Measurements from ENCODE around the gene MOV10. TPM values are rescaled to one million over a fixed set of nuclear protein-coding genes. Genes with fewer than 3 reads are reported as not detected.

Gene MOV10
- total RNA-seq, 1 experiment from 2014 or later = 57.1 TPM

DNA sequence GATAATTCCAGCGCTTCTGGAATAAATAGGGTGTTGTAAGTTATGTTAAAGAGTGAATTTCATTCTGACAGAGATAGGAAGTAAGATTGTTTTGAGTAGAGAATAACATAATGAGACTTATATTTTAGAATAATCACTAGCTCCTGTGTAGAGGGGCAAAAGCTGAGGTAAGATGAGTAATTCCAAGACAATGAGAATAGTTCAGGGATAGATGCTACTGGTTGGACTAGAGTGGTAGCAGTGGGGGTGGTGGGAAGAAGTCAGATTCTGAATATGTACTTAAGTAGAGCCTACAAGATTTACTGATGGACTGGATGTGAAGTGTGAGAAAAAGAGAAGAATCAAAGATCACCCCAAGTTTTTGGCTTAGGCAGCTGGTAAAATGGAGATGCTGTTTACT, 23.3 kb upstream of the MOV10 start:
- no peaks in the 10 kb centered on the region for H3K27me3 ChIP-seq (ENCODE audit: control insufficient read depth, insufficient read depth, low read length)
- peaks cover 3% of the 10 kb centered on the region; the same call in 1 of the 2 replicates for H3K36me3 ChIP-seq (replicated peaks; ENCODE audit: control insufficient read depth, insufficient read depth, low read length)
- no peak overlapping the region for H3K4me3 ChIP-seq (ENCODE audit: insufficient read depth, low read depth, low read length)
- DNase-seq = no peak

DNA sequence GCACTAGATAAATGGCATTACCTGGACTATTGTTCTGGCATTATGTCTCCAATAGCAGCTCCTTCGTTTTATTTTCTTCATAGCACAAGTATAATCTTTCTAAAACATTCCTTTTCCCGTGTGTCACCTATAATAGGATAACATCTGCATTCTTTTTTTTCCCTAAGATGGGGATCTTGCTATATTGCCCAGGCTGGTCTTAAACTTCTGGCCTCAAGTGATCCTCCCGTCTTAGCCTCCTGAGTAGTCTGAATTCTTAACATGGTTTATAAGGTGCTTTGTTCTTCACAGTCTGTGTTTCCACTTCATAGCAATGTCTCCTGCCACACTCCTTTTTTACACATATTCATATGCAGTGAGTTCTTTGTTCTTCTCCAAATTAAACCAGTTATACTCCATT, 8.6 kb upstream of the MOV10 start:
- H3K36me3 ChIP-seq (replicated peaks; ENCODE audit: control insufficient read depth, insufficient read depth, low read length) = peaks cover 8% of the 10 kb centered on the region
- H3K4me3 ChIP-seq (ENCODE audit: insufficient read depth, low read depth, low read length) = no peak overlapping the region
- no peak for DNase-seq
- H3K27me3 ChIP-seq (ENCODE audit: control insufficient read depth, insufficient read depth, low read length) = no peaks in the 10 kb centered on the region

DNA sequence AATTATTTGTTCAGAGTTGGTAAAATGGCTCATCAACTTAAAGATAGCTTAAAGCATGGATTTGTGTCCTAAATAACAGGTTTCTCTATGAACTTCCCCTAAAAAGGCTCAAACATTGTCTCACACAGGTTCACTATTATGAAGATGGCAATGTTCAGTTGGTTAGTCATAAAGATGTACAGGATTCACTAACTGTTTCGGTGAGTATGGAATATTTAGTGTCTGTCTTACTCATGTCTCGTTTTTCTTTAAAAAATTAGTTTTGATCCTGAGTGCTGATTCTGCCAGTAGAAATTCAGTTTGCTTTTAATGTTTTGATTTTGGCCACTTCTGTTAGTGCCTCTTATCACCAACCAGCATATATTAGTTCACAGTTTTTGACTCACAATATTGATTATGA, 7.5 kb upstream of the MOV10 start:
- Histone ChIP-seq H3K36me3 (replicated peaks; ENCODE audit: control insufficient read depth, insufficient read depth, low read length) (peaks cover 8% of the 10 kb centered on the region), H3K27me3 (ENCODE audit: control insufficient read depth, insufficient read depth, low read length) (no peaks in the 10 kb centered on the region), H3K4me3 (ENCODE audit: insufficient read depth, low read depth, low read length) (no peak overlapping the region)
- DNase-seq = no peak

DNA sequence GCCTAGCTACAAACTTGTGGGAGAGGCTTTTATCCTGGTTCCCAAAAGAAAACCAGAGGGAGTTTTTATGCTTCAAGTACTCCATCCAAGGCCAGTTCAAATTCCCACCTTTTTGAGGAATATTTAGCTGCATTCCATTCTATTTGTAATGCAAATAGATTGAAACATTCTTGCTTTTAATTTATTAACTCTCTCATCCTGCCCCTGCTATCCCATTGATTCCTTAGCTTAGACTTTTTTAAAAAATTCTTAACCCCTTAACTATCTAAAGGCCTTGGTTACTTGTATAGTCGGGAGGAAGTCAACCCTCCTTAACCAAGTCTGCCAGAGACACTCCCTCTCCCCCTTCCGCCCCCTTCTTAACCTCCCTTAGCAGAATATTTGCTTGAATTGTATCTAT, 2.5 kb upstream of the MOV10 start:
- Histone ChIP-seq H3K36me3 (replicated peaks; ENCODE audit: control insufficient read depth, insufficient read depth, low read length) (peaks cover 4% of the 10 kb centered on the region; the same call in 1 of the 2 replicates), H3K4me3 (ENCODE audit: insufficient read depth, low read depth, low read length) (no peak overlapping the region), H3K27me3 (ENCODE audit: control insufficient read depth, insufficient read depth, low read length) (peaks cover 3% of the 10 kb centered on the region)
- DNase-seq = no peak

DNA sequence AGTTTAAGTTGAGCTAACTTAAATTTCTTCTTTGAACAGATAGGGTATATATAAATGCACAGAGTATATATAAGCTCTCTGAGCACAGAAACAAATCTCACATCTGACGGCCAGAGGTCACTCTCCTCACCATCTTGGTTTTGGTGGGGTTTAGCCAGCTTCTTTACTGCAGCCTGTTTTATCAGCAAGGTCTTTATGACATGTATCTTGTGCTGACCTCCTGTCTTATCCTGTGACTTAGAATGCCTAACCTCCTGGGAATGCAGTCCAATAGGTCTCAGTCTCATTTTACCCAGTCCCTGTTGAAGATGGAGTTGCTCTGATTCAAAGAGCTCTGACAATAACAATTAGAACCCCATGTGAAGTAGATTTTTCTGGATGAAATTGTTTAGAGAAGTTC, 1.6 kb upstream of the MOV10 start:
- no peak overlapping the region for H3K4me3 ChIP-seq (ENCODE audit: insufficient read depth, low read depth, low read length)
- H3K27me3 ChIP-seq (ENCODE audit: control insufficient read depth, insufficient read depth, low read length) = peaks cover 3% of the 10 kb centered on the region
- H3K36me3 ChIP-seq (replicated peaks; ENCODE audit: control insufficient read depth, insufficient read depth, low read length) = peaks cover 3% of the 10 kb centered on the region; the same call in 1 of the 2 replicates
- DNase-seq = no peak

DNA sequence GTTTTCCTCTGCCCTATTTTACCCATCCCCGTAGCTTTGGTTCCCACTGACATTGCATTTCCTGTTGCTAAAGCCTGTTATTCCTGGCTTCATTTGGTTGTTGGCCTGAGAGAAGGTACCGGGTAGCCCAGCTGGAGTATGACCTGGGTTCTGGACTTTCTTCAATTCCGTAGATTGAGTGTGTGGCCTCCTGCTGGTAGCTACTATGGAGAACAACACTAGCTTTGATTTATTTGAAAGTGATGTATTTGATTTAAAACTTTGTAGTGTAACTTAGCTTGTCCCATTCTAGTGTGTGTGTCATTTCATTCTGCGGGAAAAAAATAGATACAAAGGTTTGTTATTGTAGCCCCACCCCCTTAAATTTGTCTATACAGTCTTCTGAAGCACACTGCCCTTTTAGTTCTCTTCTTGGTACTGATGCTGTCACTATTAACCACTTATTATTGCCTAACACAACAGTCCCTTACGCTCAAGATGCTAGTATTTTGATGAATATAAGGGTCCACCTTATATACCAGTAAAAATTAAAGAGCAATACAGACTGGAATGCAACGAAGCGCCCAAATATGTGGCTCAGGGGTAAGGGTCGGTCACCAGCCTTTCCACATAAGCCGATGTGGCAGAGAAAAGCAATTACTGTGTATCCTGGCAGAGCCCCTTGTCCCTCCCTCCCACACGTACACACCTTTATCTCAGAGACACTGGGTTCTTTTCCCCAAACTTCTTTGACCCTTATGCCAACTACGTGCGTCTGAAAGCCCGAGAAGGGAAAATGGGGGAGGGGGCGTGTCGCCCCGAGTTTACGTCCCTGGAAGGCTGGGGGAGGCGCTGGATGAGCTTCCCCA, 643 bp upstream of the MOV10 start:
- peaks cover 3% of the 10 kb centered on the region; the same call in 1 of the 2 replicates for H3K36me3 ChIP-seq (replicated peaks; ENCODE audit: control insufficient read depth, insufficient read depth, low read length)
- peak overlapping the region; percentile 82 for H3K4me3 ChIP-seq (ENCODE audit: insufficient read depth, low read depth, low read length)
- DNase-seq = no peak
- peaks cover 3% of the 10 kb centered on the region for H3K27me3 ChIP-seq (ENCODE audit: control insufficient read depth, insufficient read depth, low read length)

DNA sequence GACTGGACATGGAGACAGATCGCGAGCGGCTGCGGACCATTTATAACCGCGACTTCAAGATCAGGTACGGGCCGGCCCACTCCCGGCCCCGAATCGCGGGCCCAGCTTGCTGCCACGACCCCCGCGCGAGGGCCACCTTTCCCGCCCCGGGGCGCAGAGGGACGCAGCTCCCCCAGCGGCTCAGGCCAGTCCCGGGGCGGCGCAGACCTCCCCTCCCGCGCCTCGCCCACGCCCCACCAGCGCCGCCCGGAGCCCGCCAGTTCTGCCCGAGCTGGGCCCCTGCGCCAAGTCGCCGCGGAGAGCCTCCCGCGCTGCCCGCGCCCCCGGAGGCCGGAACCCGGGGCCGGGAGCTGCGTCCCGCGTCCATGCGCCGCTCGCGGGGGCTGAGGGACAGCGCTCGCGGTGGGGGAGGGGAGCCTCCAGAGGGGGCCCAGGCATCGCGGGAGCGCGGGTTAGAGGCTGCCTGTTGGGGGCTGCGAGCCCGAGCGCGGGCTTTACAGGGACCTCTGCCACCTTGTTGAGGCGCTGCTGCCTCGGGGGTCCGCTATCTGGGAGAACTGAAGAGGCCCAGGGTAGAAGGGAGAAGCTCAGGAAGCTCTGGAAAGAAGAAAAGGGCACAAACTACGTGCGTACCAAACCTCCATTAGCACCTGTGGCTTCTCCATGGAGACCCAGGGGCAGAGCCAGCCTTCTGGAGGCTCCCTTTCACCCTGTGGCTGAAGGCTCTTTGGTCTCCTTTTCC, 698 bp downstream of the MOV10 start:
- H3K4me3 ChIP-seq (ENCODE audit: insufficient read depth, low read depth, low read length) = peak overlapping the region; percentile 82
- H3K36me3 ChIP-seq (replicated peaks; ENCODE audit: control insufficient read depth, insufficient read depth, low read length) = no peaks in the 10 kb centered on the region; the same call in 1 of the 2 replicates
- H3K27me3 ChIP-seq (ENCODE audit: control insufficient read depth, insufficient read depth, low read length) = peaks cover 3% of the 10 kb centered on the region
- peak; percentile 88 for DNase-seq

DNA sequence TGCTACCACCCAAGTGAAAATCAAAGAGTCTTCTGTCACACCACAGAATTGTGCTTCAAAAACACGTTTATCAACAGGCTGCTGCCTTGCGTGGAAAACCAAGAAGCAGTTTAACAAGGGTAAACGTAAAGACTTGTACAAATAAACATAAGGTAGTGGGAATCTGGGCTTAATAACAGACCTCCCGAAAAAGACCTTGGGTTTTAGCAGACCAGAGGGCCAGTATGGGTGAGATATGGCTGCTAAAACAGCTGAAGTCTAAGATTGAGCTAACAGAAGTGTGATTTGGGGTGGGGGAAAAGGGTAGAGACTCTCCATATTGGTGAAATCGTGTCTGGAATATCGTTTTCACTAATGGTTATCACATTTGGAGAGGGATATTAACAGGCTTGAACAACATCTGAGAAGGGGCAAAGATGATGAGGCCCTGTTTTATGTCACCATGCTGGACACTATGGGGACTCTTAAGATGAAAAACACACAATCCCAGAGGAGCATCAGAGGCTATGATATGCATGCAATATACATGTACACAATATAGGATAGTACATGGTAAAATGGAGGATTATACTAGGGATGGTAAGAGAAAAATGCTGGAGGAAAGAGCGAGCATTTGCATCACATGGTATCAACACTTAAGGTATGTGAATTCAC, 1.4 kb downstream of the MOV10 start:
- Histone ChIP-seq H3K36me3 (replicated peaks; ENCODE audit: control insufficient read depth, insufficient read depth, low read length) (no peaks in the 10 kb centered on the region), H3K4me3 (ENCODE audit: insufficient read depth, low read depth, low read length) (peak overlapping the region; percentile 82)
- DNase-seq = no peak

DNA sequence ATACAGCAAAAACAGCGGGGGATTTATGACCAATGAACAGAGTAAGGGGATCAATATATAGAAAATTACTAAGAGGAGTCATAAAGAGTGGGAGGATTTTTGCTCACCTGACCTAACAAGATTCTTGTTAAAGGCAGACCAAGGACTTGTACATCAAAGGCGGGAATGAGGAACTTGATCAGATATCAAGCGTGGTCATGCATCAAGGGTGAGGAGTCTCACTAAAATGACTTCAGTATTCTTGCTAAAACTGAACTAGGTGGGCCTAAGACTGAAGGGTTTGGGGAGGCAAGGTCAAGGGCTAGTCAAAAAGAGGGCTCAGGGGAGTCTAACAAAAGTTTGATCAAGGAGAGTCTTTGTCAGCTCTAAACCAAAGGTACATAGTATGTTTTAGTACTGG, 2.1 kb downstream of the MOV10 start:
- no peak overlapping the region for H3K4me3 ChIP-seq (ENCODE audit: insufficient read depth, low read depth, low read length)

More for the DNA sequence above, 1.4 kb downstream of the MOV10 start:
- peaks cover 3% of the 10 kb centered on the region for H3K27me3 ChIP-seq (ENCODE audit: control insufficient read depth, insufficient read depth, low read length)

DNA sequence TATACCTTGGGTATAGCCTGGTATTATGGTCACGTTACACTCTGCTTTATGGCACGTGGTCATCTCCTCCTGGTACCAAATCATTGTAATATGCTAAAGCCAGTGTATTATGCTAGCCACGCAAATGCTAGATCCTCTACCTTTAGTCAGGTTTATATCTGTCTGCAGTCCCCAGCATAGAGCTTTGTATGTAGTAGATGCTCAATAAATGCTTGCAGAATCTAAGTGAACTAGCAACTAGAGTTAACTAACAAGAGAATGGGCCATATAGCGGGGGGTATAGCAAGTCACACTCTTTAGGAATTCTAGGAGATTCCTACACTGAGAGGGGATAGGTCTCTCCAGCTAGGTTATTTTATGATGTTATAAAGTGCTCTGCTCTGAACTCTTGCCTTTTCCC, 3.0 kb downstream of the MOV10 start:
- Histone ChIP-seq H3K36me3 (replicated peaks; ENCODE audit: control insufficient read depth, insufficient read depth, low read length) (no peaks in the 10 kb centered on the region), H3K4me3 (ENCODE audit: insufficient read depth, low read depth, low read length) (no peak overlapping the region), H3K27me3 (ENCODE audit: control insufficient read depth, insufficient read depth, low read length) (peaks cover 3% of the 10 kb centered on the region)
- no peak for DNase-seq

More for the DNA sequence above, 2.1 kb downstream of the MOV10 start:
- Histone ChIP-seq H3K27me3 (ENCODE audit: control insufficient read depth, insufficient read depth, low read length) (peaks cover 3% of the 10 kb centered on the region), H3K36me3 (replicated peaks; ENCODE audit: control insufficient read depth, insufficient read depth, low read length) (no peaks in the 10 kb centered on the region)
- DNase-seq = no peak

DNA sequence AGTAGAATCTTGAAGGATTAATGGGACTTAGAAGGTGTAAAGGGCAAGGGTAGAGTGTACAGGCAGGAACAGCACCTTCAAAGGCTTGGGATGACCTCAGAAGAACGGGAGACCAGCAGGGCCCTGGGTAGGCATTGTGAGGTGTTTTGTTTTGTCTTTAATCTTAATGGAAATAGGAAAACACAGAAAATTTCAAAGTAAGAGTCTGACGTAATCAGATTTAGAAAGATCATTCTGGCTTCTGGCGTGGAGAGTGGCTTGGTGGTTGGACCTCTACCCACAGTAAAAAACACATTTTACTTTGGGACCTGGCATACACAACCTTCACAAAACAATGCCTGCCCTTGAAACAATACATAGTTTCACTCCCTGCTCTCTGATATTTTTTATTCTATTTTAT, 4.1 kb downstream of the MOV10 start:
- Histone ChIP-seq H3K27me3 (ENCODE audit: control insufficient read depth, insufficient read depth, low read length) (peaks cover 3% of the 10 kb centered on the region), H3K4me3 (ENCODE audit: insufficient read depth, low read depth, low read length) (no peak overlapping the region), H3K36me3 (replicated peaks; ENCODE audit: control insufficient read depth, insufficient read depth, low read length) (no peaks in the 10 kb centered on the region)
- no peak for DNase-seq

DNA sequence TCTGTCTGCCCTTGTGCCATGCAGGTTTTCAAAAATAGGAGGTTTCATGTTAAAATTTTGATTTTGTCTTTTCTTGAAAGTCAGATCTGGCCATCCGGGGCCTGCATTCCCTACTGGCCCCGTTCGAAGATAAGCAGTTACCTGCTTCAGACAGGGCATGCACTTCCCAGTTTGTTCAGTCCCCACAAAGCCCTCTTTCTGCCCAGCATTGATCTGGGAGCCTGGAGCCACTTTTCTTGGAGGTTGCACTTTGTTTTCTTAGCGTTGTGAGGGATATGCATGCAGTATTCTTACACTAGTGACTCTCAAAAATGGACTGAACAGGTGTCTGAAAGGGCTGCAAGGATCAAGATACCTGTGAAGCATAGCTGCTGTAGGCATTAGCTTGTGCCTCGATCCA, 11.5 kb downstream of the MOV10 start:
- Histone ChIP-seq H3K4me3 (ENCODE audit: insufficient read depth, low read depth, low read length) (no peak overlapping the region), H3K27me3 (ENCODE audit: control insufficient read depth, insufficient read depth, low read length) (no peaks in the 10 kb centered on the region), H3K36me3 (replicated peaks; ENCODE audit: control insufficient read depth, insufficient read depth, low read length) (no peaks in the 10 kb centered on the region; the same call in 1 of the 2 replicates)
- DNase-seq = peak; percentile 15

DNA sequence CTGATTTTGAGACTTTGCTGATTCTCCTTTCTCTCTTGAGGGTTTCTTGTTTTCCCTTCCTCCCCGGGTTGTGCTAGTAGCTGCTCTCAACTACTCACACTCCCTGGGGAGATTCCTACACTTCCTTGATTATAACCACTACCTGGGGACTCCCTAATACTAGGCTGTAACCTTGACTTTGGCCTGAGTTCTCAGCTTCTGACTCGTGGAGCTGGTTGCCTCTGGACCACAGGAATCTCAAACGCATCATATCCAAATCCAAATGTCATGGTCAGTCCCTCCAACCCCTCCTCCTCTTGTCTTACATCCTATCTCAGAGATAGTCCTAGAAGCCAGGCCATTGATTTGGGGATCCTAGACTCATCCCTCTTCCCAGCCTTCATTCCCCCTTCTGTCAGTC, 12.0 kb downstream of the MOV10 start:
- Histone ChIP-seq H3K27me3 (ENCODE audit: control insufficient read depth, insufficient read depth, low read length) (no peaks in the 10 kb centered on the region), H3K36me3 (replicated peaks; ENCODE audit: control insufficient read depth, insufficient read depth, low read length) (no peaks in the 10 kb centered on the region; the same call in 1 of the 2 replicates), H3K4me3 (ENCODE audit: insufficient read depth, low read depth, low read length) (no peak overlapping the region)
- DNase-seq = no peak

DNA sequence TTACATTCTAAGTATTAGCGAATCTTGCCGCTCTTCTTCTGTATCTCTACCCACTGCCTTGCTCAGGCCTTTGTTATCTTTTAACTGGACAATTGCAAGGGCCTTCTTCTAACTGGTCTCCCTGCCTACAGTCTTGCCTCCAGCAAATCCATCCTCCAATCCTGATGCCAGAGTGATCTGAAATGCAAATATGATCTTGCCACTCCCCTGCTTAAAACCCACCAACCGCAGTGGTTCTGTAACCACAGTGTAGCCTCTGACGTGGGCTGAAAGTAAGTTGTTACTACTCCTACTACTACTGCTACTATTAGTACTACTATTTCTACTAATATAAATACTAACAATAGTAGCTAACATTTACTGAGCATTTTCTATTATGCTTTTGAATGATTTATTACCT, 12.4 kb downstream of the MOV10 start:
- Histone ChIP-seq H3K27me3 (ENCODE audit: control insufficient read depth, insufficient read depth, low read length) (no peaks in the 10 kb centered on the region), H3K36me3 (replicated peaks; ENCODE audit: control insufficient read depth, insufficient read depth, low read length) (no peaks in the 10 kb centered on the region; the same call in 1 of the 2 replicates), H3K4me3 (ENCODE audit: insufficient read depth, low read depth, low read length) (no peak overlapping the region)
- peak; percentile 43 for DNase-seq
